Neural cell (in vitro differentiated cells): ENCODE results near the gene DYNC2H1. TPM values are rescaled to one million over a fixed set of nuclear protein-coding genes. Genes with fewer than 3 reads are reported as not detected.

Experiments
- H2AFZ ChIP-seq: fragments of 200-600, 300-800 bp; sonication (generic), shearing (Covaris generic); 2 replicates; pipeline ENCODE4 v1.6.0; 2014; ENCODE audit warnings: low read depth, mild to moderate bottlenecking, antibody characterized with exemption, low read length, moderate library complexity
- H3F3A ChIP-seq: fragments of 200-600 bp; shearing (Covaris generic); 2 replicates; pipeline ENCODE4 v1.6.1; 2016; ENCODE audit warnings: mild to moderate bottlenecking, moderate library complexity, mixed read lengths, antibody characterized with exemption, low read length; ENCODE audit not compliant: insufficient read depth, poor library complexity, severe bottlenecking
- H3K27ac ChIP-seq: fragments of 200-600, 300-800 bp; sonication (generic), shearing (Covaris generic); 2 replicates; pipeline ENCODE4 v1.5.1; 2014; ENCODE audit warnings: mild to moderate bottlenecking, low read length, moderate library complexity
- H3K27me3 ChIP-seq: fragments of 300-800, 200-600 bp; sonication (generic), shearing (Covaris generic); 2 replicates; pipeline ENCODE4 v1.6.0; 2014; ENCODE audit warnings: mild to moderate bottlenecking, low read depth, low read length, moderate library complexity; ENCODE audit not compliant: insufficient read depth
- H3K36me3 ChIP-seq: fragments of 300-800, 200-600 bp; sonication (generic), shearing (Covaris generic); 2 replicates; pipeline ENCODE4 v1.5.1; 2014; ENCODE audit warnings: mild to moderate bottlenecking, antibody characterized with exemption, low read length, moderate library complexity; ENCODE audit not compliant: insufficient read depth
- H3K4me2 ChIP-seq: fragments of 300-800, 200-600 bp; sonication (generic), shearing (Covaris generic); 2 replicates; pipeline ENCODE4 v1.6.0; 2014; ENCODE audit warnings: mild to moderate bottlenecking, low read length
- H3K4me3 ChIP-seq: fragments of 300-800, 200-600 bp; sonication (generic), shearing (Covaris generic); 2 replicates; pipeline ENCODE4 v1.5.1; 2014; ENCODE audit warnings: mild to moderate bottlenecking, low read length, moderate library complexity
- H3K79me2 ChIP-seq: fragments of 200-600 bp; shearing (Covaris generic); replicated peaks from 2 replicates; pipeline ENCODE4 v1.6.0; 2014; ENCODE audit warnings: mild to moderate bottlenecking, low read length, moderate library complexity; ENCODE audit not compliant: insufficient read depth
- H3K9ac ChIP-seq: fragments of 300-800, 200-600 bp; sonication (generic), shearing (Covaris generic); 2 replicates; pipeline ENCODE4 v1.6.1; 2016; ENCODE audit warnings: mild to moderate bottlenecking, low read length, mixed read lengths
- H3K9me2 ChIP-seq: fragments of 200-600 bp; shearing (Covaris generic); 2 replicates; pipeline ENCODE4 v1.6.1; 2016; ENCODE audit warnings: mild to moderate bottlenecking, low read length, mixed read lengths; ENCODE audit not compliant: insufficient read depth
- H3K9me3 ChIP-seq: fragments of 200-600, 300-800 bp; sonication (generic), shearing (Covaris generic); 2 replicates; pipeline ENCODE4 v1.6.1; 2016; ENCODE audit warnings: mild to moderate bottlenecking, mixed run types, low read length, moderate library complexity, mixed read lengths
- H4K20me1 ChIP-seq: fragments of 200-600 bp; shearing (Covaris generic); 2 replicates; pipeline ENCODE4 v1.6.1; 2016; ENCODE audit warnings: mild to moderate bottlenecking, mixed run types; ENCODE audit not compliant: insufficient read depth
- CTCF ChIP-seq: fragments of 450-650 bp; IDR thresholded peaks from 2 replicates; pipeline ENCODE4 v1.5.1; 2014; ENCODE audit warnings: antibody characterized with exemption, mild to moderate bottlenecking, moderate library complexity; ENCODE audit not compliant: poor library complexity, severe bottlenecking
- EP300 ChIP-seq: fragments of 450-650 bp; conservative IDR thresholded peaks from 2 replicates; pipeline ENCODE4 v1.6.1; 2014; ENCODE audit warnings: antibody characterized with exemption, mild to moderate bottlenecking, moderate library complexity; ENCODE audit not compliant: poor library complexity, severe bottlenecking
- EZH2 ChIP-seq: fragments of 200-600, 300-800 bp; shearing (Covaris generic), sonication (generic); IDR thresholded peaks from 2 replicates; pipeline ENCODE4 v1.6.1; 2014; ENCODE audit warnings: antibody characterized with exemption, low read length, borderline replicate concordance, mild to moderate bottlenecking; ENCODE audit not compliant: insufficient read depth, poor library complexity, severe bottlenecking
- MXI1 ChIP-seq: fragments of 450-650 bp; conservative IDR thresholded peaks from 2 replicates; pipeline ENCODE4 v1.6.1; 2014; ENCODE audit warnings: antibody characterized with exemption, mild to moderate bottlenecking; ENCODE audit not compliant: poor library complexity, severe bottlenecking
- POLR2AphosphoS5 ChIP-seq: IDR thresholded peaks from 2 replicates; pipeline ENCODE4 v1.6.1; 2012
- RAD21 ChIP-seq: fragments of 450-650 bp; conservative IDR thresholded peaks from 2 replicates; pipeline ENCODE4 v1.6.1; 2014; ENCODE audit warnings: antibody characterized with exemption, mild to moderate bottlenecking, moderate library complexity
- REST ChIP-seq: IDR thresholded peaks from 2 replicates; pipeline ENCODE4 v1.6.1; 2012; ENCODE audit warnings: borderline replicate concordance
- SMC3 ChIP-seq: fragments of 450-650 bp; conservative IDR thresholded peaks from 2 replicates; pipeline ENCODE4 v1.6.1; 2014; ENCODE audit warnings: antibody characterized with exemption, mild to moderate bottlenecking, moderate library complexity; ENCODE audit not compliant: poor library complexity
- TAF1 ChIP-seq: IDR thresholded peaks from 2 replicates; pipeline ENCODE4 v1.6.1; 2012; ENCODE audit warnings: low read depth
- polyA plus RNA-seq: library from polyadenylated mRNA; depleted of rRNA; stranded (reverse); fragments of >200 nt; gene quantifications from 2 replicates; pipeline ENCODE4 v1.2.3, GENCODE V29; 2014

DYNC2H1 gene
- polyA plus RNA-seq, 1 donor from 2014 or later = 14.1 TPM

GRCh38 chr11:103315248-103315647, 206.0 kb downstream of the DYNC2H1 start:
- no peaks in the 10 kb centered on the region for H3F3A ChIP-seq
- H3K4me2 ChIP-seq = no peak overlapping the region
- H2AFZ ChIP-seq = no peak overlapping the region
- H4K20me1 ChIP-seq = no peaks in the 10 kb centered on the region
- no peak overlapping the region for H3K27ac ChIP-seq
- H3K36me3 ChIP-seq = no peaks in the 10 kb centered on the region
- TF ChIP-seq EZH2 (no peak), TAF1 (no peak), POLR2AphosphoS5 (no peak), REST (no peak), MXI1 (no peak), EP300 (no peak), RAD21 (no peak)
- no peaks in the 10 kb centered on the region for H3K79me2 ChIP-seq
- H3K9me3 ChIP-seq = no peaks in the 10 kb centered on the region
- no peaks in the 10 kb centered on the region for H3K9me2 ChIP-seq
- H3K4me3 ChIP-seq = no peak overlapping the region
- no peak overlapping the region for H3K9ac ChIP-seq
- H3K27me3 ChIP-seq = no peaks in the 10 kb centered on the region

GRCh38 chr11:103317118-103317517, 207.9 kb downstream of the DYNC2H1 start:
- no peaks in the 10 kb centered on the region for H4K20me1 ChIP-seq
- H3K27me3 ChIP-seq = no peaks in the 10 kb centered on the region
- no peaks in the 10 kb centered on the region for H3K79me2 ChIP-seq
- H3K36me3 ChIP-seq = no peaks in the 10 kb centered on the region
- H3K4me2 ChIP-seq = no peak overlapping the region
- H2AFZ ChIP-seq = no peak overlapping the region
- TF ChIP-seq EP300 (no peak), REST (no peak), SMC3 (no peak), CTCF (no peak), TAF1 (no peak), POLR2AphosphoS5 (no peak), RAD21 (no peak), EZH2 (no peak), MXI1 (no peak)
- no peak overlapping the region for H3K4me3 ChIP-seq
- no peak overlapping the region for H3K9ac ChIP-seq
- no peaks in the 10 kb centered on the region for H3F3A ChIP-seq
- H3K9me2 ChIP-seq = no peaks in the 10 kb centered on the region
- no peaks in the 10 kb centered on the region for H3K9me3 ChIP-seq
- no peak overlapping the region for H3K27ac ChIP-seq
